ENCODE results near the gene PRTFDC1.
A peak's percentile ranks its signal among the peaks of the same experiment; 100 is the strongest.

PRTFDC1 gene

DNA sequence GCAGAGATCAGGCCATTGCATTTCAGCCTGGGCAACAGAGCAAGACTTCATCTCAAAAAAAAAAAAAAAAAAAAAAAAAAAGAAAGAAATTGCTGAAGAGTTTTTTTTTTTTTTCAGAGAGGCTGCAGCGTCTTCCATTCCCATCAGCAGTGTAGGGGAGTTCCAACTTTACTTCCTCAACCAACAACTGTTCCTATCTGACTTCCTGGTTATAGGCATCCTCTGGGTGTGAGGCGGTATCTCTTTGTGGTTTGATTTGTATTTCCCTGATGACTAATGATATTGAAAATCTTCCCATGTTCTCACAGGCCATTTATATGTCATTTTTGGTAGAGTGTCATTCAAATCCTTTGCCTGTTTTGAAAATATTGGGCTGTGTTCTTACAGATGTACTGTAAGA is 40.2 kb downstream of the PRTFDC1 start:
- H3K27ac Mint-ChIP-seq, result no peak overlapping the region

DNA sequence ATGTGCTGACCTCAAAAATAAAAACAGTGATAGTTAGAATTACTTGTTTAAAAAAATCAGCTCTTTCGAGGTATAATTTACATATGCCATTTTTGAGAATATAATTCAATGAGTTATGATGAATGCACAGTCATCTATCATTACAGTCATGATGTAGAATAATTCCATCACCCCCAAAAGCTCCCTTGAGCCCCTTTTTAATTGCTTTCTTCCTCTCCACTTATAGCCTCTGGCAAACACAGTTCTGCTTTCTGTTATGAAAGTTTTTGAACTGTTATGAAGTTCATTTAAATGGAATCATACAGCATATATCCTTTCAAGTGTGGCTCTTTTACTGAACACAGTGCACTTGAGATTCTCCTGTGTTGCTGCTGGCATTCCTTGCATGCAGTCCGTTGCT is 41.4 kb downstream of the PRTFDC1 start:
- Mint-ChIP-seq H3K4me1 (ENCODE audit: low read depth) (peaks cover 22% of the 10 kb centered on the region), H3K4me3 (no peak overlapping the region), H3K36me3 (ENCODE audit: low read depth) (no peaks in the 10 kb centered on the region), H3K27me3 (no peaks in the 10 kb centered on the region), H3K9me3 (no peaks in the 10 kb centered on the region), H3K27ac (no peak overlapping the region)
- no peak for DNase-seq

More for the DNA sequence above, 40.2 kb downstream of the PRTFDC1 start:
- no peaks in the 10 kb centered on the region for H3K27me3 Mint-ChIP-seq
- no peak for DNase-seq
- H3K36me3 Mint-ChIP-seq (ENCODE audit: low read depth), result no peaks in the 10 kb centered on the region
- no peak overlapping the region for H3K4me3 Mint-ChIP-seq
- no peaks in the 10 kb centered on the region for H3K9me3 Mint-ChIP-seq
- peaks cover 22% of the 10 kb centered on the region for H3K4me1 Mint-ChIP-seq (ENCODE audit: low read depth)

DNA sequence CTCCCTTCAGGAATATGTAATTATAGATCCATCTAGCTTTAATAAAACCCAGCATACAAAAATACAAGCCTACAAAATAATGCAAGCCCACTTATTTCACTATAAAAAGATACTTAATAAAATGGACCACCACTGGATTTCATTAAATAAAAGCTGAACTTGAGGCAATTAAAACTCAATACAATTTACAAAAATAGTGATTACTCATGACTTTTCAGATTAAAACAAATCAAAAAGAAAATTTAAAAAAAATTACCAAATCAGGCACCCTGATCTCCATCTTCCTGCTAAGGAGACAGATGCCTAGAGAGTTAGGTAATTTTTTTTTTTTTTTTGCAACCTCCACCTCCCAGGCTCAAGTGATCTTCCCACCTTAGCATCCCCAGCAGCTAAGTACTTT is 41.8 kb downstream of the PRTFDC1 start:
- H3K4me1 Mint-ChIP-seq (ENCODE audit: low read depth), result peaks cover 22% of the 10 kb centered on the region
- H3K9me3 Mint-ChIP-seq, result no peaks in the 10 kb centered on the region
- DNase-seq, result no peak
- H3K4me3 Mint-ChIP-seq, result no peak overlapping the region
- no peak overlapping the region for H3K27ac Mint-ChIP-seq
- H3K36me3 Mint-ChIP-seq (ENCODE audit: low read depth), result no peaks in the 10 kb centered on the region
- H3K27me3 Mint-ChIP-seq, result no peaks in the 10 kb centered on the region

GRCh38 chr10:24908793-24909423 is 43.5 kb downstream of the PRTFDC1 start:
- H3K9me3 Mint-ChIP-seq, result no peaks in the 10 kb centered on the region
- H3K27ac Mint-ChIP-seq, result no peak overlapping the region
- peaks cover 22% of the 10 kb centered on the region for H3K4me1 Mint-ChIP-seq (ENCODE audit: low read depth)
- H3K36me3 Mint-ChIP-seq (ENCODE audit: low read depth), result no peaks in the 10 kb centered on the region
- H3K27me3 Mint-ChIP-seq, result no peaks in the 10 kb centered on the region
- no peak for DNase-seq
- no peak overlapping the region for H3K4me3 Mint-ChIP-seq

GRCh38 chr10:24907956-24908355 is 44.5 kb downstream of the PRTFDC1 start:
- no peak overlapping the region for H3K4me3 Mint-ChIP-seq
- no peaks in the 10 kb centered on the region for H3K9me3 Mint-ChIP-seq
- H3K36me3 Mint-ChIP-seq (ENCODE audit: low read depth), result no peaks in the 10 kb centered on the region
- no peaks in the 10 kb centered on the region for H3K27me3 Mint-ChIP-seq
- peaks cover 22% of the 10 kb centered on the region for H3K4me1 Mint-ChIP-seq (ENCODE audit: low read depth)
- no peak for DNase-seq
- no peak overlapping the region for H3K27ac Mint-ChIP-seq

GRCh38 chr10:24906372-24906771 is 46.0 kb downstream of the PRTFDC1 start:
- Mint-ChIP-seq H3K4me3 (no peak overlapping the region), H3K27me3 (no peaks in the 10 kb centered on the region), H3K4me1 (ENCODE audit: low read depth) (peaks cover 25% of the 10 kb centered on the region), H3K9me3 (no peaks in the 10 kb centered on the region), H3K36me3 (ENCODE audit: low read depth) (no peaks in the 10 kb centered on the region), H3K27ac (no peak overlapping the region)
- DNase-seq, result no peak

- Mint-ChIP-seq H3K27me3 (no peaks in the 10 kb centered on the region), H3K36me3 (ENCODE audit: low read depth) (no peaks in the 10 kb centered on the region), H3K4me1 (ENCODE audit: low read depth) (peaks cover 37% of the 10 kb centered on the region), H3K9me3 (no peaks in the 10 kb centered on the region), H3K4me3 (no peak overlapping the region), H3K27ac (no peak overlapping the region)
- no peak for DNase-seq
These were observed 47.6 kb downstream of the PRTFDC1 start for GRCh38 chr10:24904824-24905223.

- Mint-ChIP-seq H3K36me3 (ENCODE audit: low read depth) (no peaks in the 10 kb centered on the region), H3K27me3 (no peaks in the 10 kb centered on the region), H3K9me3 (no peaks in the 10 kb centered on the region), H3K4me3 (no peak overlapping the region), H3K27ac (peak overlapping the region; percentile 69), H3K4me1 (ENCODE audit: low read depth) (peaks cover 47% of the 10 kb centered on the region)
- no peak for DNase-seq
These were observed 50.0 kb downstream of the PRTFDC1 start for GRCh38 chr10:24902400-24902728.

DNA sequence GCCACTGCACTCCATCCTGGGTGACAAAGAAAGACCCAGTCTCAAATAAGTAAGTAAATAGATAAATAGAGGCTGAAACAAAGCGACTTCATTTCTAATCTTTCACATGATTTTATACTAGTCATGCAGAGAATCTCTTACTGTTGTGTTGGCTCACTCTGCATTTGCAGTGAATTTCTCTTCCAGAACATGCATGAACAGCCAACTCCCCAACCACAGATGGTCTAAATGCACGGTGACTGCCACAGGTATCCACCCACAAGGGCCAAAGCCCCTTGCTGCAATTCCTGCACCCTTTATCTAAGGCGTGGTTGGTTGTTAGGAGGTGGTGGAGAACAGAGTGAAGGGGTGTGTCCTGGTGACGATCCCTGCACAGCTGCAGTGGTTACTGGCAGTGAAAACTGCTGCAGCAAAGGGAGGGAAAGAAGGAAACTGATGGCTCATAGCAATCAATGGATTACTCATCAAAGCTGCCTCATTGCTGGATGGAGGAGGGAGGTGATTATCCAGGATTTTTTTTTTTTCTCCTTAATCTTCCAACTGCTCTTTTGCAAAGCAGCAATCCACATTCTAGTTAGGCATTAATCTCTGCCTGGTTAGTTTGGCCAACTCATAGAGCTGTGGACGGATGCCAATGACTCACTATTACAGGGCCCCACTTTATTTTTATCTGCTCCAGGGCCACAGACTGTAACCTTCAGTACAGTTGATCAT is 50.6 kb downstream of the PRTFDC1 start:
- Mint-ChIP-seq H3K27ac (peak overlapping the region; percentile 69), H3K36me3 (ENCODE audit: low read depth) (no peaks in the 10 kb centered on the region), H3K4me1 (ENCODE audit: low read depth) (peaks cover 52% of the 10 kb centered on the region), H3K9me3 (no peaks in the 10 kb centered on the region), H3K4me3 (no peak overlapping the region), H3K27me3 (no peaks in the 10 kb centered on the region)
- DNase-seq, result no peak

DNA sequence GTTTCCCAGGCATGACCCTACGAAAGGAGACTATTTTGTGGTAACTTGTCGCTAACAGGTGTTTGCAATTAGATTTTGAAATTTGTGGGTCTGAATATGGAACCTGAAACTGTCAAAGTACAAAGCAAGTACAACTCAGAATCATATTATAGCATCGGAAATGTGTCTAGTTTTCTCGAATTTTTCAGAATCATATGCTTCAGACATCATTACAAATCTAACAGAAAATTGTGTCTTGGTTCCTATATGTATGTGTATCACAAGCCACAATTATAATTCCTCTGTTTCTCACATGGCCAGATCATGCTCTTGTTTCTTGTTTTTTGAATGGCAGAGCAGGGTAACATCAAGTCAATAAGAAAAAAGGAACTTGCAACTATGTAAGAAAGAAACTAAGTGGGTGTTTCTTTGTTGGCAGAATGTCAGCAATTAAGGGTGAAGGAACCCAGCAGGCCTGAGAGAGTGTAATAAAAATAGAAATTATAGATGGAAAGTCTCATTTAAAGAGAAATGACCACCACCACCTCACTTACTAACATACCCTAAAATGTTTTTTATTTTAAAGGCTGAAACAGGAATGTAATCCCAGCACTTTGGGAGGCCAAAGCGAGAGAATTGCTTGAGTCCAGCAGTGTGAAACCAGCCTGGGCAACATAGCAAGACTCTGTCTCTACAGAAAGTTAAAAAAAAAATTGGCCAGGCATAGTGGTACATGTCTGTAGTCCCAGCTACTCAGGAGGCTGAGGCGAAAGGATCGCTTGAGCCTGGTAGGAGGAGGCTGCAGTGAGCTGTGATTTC is 51.3 kb downstream of the PRTFDC1 start:
- H3K27ac Mint-ChIP-seq, result peak overlapping the region; percentile 69
- DNase-seq, result no peak
- peak overlapping the region; percentile 29 for H3K4me3 Mint-ChIP-seq
- peaks cover 57% of the 10 kb centered on the region for H3K4me1 Mint-ChIP-seq (ENCODE audit: low read depth)
- H3K27me3 Mint-ChIP-seq, result no peaks in the 10 kb centered on the region
- H3K36me3 Mint-ChIP-seq (ENCODE audit: low read depth), result no peaks in the 10 kb centered on the region
- no peaks in the 10 kb centered on the region for H3K9me3 Mint-ChIP-seq

DNA sequence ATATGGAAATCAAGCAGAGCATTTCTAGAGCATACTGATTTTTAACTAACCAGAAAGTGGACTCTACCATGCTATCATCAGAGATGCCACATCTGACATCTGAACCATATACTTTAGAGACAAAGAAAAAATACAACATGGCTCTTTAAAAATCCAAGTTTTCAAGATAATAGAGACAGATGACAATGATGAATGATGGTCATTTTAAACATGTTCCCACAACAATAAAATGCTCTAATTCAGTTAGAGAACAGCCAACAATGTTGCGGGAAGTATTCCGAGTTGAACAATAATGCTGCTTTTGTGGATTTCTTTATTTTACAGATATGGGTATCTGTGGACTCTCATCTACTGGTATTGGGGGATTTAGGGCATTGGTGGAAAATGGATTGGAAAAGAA is 52.8 kb downstream of the PRTFDC1 start:
- no peaks in the 10 kb centered on the region for H3K36me3 Mint-ChIP-seq (ENCODE audit: low read depth)
- DNase-seq, result no peak
- H3K4me3 Mint-ChIP-seq, result no peak overlapping the region
- H3K27ac Mint-ChIP-seq, result no peak overlapping the region
- peaks cover 65% of the 10 kb centered on the region for H3K4me1 Mint-ChIP-seq (ENCODE audit: low read depth)
- no peaks in the 10 kb centered on the region for H3K27me3 Mint-ChIP-seq
- H3K9me3 Mint-ChIP-seq, result no peaks in the 10 kb centered on the region

GRCh38 chr10:24898501-24898900 is 53.9 kb downstream of the PRTFDC1 start:
- DNase-seq, result no peak
- Mint-ChIP-seq H3K36me3 (ENCODE audit: low read depth) (no peaks in the 10 kb centered on the region), H3K27ac (no peak overlapping the region), H3K9me3 (no peaks in the 10 kb centered on the region), H3K27me3 (no peaks in the 10 kb centered on the region), H3K4me3 (no peak overlapping the region), H3K4me1 (ENCODE audit: low read depth) (peaks cover 71% of the 10 kb centered on the region)

DNA sequence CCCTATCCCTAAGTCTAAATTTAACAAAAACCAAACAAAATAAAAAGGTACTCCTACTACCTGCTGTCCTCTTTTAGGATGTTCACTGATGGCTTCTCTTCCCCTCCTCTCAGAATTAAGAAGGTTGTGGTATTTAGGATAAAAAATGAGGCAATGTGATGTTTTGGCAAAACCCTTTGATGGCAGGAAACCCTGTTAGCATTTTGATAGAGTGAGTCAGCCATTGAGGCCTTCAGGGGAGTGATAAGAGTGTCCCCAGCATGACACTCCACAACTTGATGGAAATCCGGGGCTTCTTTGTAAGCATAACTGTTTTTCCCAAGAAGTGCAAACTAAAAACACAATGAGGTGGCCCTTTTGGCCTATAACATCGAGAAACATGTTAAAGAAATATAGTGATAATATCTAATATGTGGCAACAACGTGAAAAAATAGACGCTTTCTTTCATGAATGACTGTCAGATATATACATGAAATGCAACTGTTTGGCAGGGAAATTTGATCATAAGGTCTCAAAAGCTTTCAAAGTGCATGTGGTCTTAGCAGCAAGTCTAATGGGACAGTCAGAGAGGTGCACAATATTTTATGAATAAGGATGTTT is 55.0 kb downstream of the PRTFDC1 start:
- Mint-ChIP-seq H3K27ac (peak overlapping the region; percentile 58), H3K9me3 (no peaks in the 10 kb centered on the region), H3K4me3 (no peak overlapping the region), H3K4me1 (ENCODE audit: low read depth) (peaks cover 69% of the 10 kb centered on the region), H3K36me3 (ENCODE audit: low read depth) (no peaks in the 10 kb centered on the region), H3K27me3 (no peaks in the 10 kb centered on the region)
- no peak for DNase-seq

DNA sequence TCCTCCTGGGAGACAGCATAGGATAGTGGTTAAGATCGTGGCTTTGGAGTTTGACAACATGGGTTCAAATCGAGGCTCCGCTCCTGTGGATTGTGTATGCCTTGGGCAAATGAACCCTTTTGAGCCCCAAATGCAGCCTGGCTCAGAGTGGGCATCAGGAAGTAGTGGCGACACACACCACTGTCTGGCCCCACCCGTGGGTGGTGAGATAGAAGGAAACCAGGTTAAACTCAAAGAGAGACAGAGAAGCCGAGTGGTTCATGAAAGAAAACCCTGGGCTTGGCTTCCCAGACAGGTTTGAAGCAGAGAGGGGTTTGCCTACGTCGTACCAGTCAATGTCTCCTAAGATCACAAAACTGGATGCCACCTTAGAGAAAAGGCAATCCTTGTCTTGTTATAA is 57.7 kb downstream of the PRTFDC1 start:
- Mint-ChIP-seq H3K4me3 (no peak overlapping the region), H3K27ac (peak overlapping the region; percentile 64), H3K4me1 (ENCODE audit: low read depth) (peaks cover 48% of the 10 kb centered on the region), H3K27me3 (no peaks in the 10 kb centered on the region), H3K9me3 (no peaks in the 10 kb centered on the region), H3K36me3 (ENCODE audit: low read depth) (no peaks in the 10 kb centered on the region)
- no peak for DNase-seq

DNA sequence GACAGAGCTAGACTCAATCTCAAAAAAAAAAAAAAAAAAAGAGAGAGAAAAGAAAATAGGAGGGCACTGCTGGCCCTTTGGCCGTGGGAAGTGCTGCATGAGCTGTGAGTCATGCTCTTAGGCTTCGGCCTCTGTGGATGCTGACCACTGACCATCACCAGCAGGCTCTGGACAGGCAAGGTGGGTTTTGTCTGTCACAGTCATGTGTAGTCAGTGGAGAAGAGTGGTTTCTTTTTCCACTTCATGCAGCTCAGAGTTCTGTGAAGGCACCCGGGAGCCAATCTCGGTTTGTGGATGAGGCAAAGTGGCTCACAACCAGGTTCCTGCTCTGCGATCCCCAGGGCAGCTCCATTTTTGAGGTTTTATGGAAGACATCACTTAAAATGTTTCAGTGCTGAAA is 58.1 kb downstream of the PRTFDC1 start:
- H3K9me3 Mint-ChIP-seq, result no peaks in the 10 kb centered on the region
- H3K4me1 Mint-ChIP-seq (ENCODE audit: low read depth), result peaks cover 48% of the 10 kb centered on the region
- H3K4me3 Mint-ChIP-seq, result no peak overlapping the region
- H3K27ac Mint-ChIP-seq, result no peak overlapping the region
- no peaks in the 10 kb centered on the region for H3K36me3 Mint-ChIP-seq (ENCODE audit: low read depth)
- DNase-seq, result no peak
- H3K27me3 Mint-ChIP-seq, result no peaks in the 10 kb centered on the region
